ENCODE data around the gene MAPKAPK3.

DNA sequence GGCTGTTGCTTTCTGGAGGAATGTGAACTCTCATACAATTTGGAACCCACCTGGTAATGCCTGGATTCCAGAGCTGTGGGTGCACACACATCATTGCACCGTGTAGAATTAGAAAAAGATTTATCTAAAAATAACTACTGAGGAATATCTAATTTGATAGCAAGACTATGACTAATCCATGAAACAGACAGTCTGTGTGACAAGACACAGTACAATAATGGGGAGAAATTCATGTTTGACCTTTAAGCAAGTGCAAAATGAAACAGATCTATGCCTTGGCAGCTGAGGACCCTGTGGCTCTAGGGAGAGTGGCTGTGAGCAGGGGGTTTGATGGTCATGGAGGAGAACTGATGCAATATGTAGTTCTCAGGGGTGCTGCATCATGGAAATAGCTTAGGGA is 49.9 kb downstream of the MAPKAPK3 start:
- TF ChIP-seq EP300 (IDR thresholded peaks at IDR 0.05): no peak
- TF ChIP-seq, protein P1, sequence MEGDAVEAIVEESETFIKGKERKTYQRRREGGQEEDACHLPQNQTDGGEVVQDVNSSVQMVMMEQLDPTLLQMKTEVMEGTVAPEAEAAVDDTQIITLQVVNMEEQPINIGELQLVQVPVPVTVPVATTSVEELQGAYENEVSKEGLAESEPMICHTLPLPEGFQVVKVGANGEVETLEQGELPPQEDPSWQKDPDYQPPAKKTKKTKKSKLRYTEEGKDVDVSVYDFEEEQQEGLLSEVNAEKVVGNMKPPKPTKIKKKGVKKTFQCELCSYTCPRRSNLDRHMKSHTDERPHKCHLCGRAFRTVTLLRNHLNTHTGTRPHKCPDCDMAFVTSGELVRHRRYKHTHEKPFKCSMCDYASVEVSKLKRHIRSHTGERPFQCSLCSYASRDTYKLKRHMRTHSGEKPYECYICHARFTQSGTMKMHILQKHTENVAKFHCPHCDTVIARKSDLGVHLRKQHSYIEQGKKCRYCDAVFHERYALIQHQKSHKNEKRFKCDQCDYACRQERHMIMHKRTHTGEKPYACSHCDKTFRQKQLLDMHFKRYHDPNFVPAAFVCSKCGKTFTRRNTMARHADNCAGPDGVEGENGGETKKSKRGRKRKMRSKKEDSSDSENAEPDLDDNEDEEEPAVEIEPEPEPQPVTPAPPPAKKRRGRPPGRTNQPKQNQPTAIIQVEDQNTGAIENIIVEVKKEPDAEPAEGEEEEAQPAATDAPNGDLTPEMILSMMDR (IDR thresholded peaks at IDR 0.05): no peak
- no peak for TF ChIP-seq POLR2A (IDR thresholded peaks at IDR 0.05)

Measured in ovary (tissue), 3 donors.